BLaER1 treated with 17β-estradiol and CSF1 and Interleukin-3, amounts not matched to agents 10 nM and 100 nM (cell line): ENCODE data around the gene MYBPC3.
"Not testable (repeated sequence)": the region's sequence is repeated elsewhere in the genome, so short reads cannot be mapped to it uniquely, and the experiment has no call there.

ENCODE experiments used
- H3K27ac ChIP-seq, 11 experiments: shearing (Covaris generic); formaldehyde crosslinking; 2 replicates each; pipeline ENCODE4 v1.8.1; 2022
- H3K27me3 ChIP-seq, 11 experiments: shearing (Covaris generic); formaldehyde crosslinking; 2 replicates each; pipeline ENCODE4 v1.8.1; 2022
- H3K36me3 ChIP-seq, 11 experiments: shearing (Covaris generic); formaldehyde crosslinking; 2 replicates each; pipeline ENCODE4 v1.8.1; 2022
- H3K4me1 ChIP-seq, 10 experiments: shearing (Covaris generic); formaldehyde crosslinking; 2 replicates each; pipeline ENCODE4 v1.8.1; 2022
- H3K4me2 ChIP-seq, 11 experiments: shearing (Covaris generic); formaldehyde crosslinking; 2 replicates each; pipeline ENCODE4 v1.8.1; 2022
- H3K4me3 ChIP-seq, 10 experiments: shearing (Covaris generic); formaldehyde crosslinking; 2 replicates each; pipeline ENCODE4 v1.8.1; 2022
- H3K9ac ChIP-seq, 11 experiments: shearing (Covaris generic); formaldehyde crosslinking; 2 replicates each; pipeline ENCODE4 v1.8.1; 2022
- H3K9me3 ChIP-seq, 11 experiments: shearing (Covaris generic); formaldehyde crosslinking; replicated peaks in 1 of 11; 2 replicates each; pipeline ENCODE4 v1.8.1; 2022
- H4K20me1 ChIP-seq, 11 experiments: shearing (Covaris generic); formaldehyde crosslinking; 2 replicates each; pipeline ENCODE4 v1.8.1; 2022
- Cebpa-rat ChIP-seq, 11 experiments: shearing (Covaris generic); IDR thresholded peaks; 2 replicates each; pipeline ENCODE4 v1.8.1; 2022

Gene MYBPC3

DNA sequence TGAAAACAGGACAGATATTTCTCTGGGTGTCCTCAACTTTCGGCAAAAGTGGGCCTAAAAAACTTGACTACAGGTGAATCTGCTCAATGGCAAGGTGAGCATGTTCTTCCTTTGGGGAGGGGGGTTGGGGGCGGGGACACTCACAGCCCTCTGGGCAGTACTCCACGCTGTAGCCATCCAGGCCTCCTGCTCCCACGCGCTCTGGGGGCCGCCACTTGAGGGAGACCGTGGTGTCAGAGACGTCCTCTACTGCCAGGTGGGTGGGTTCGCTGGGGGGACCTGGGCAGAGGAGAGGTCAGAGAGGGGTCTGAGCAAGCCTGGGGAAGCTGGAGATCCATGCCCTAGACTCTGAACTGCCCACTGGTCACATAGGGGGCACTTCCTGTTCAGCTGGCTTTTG, 16.8 kb downstream of the MYBPC3 start:
- H3K27me3 ChIP-seq = no peaks in the 10 kb centered on the region
- no peak overlapping the region for H3K9ac ChIP-seq
- H4K20me1 ChIP-seq = peaks cover 0 to 14% (median 0%) of the 10 kb centered on the region in 11 experiments; a peak in 2 of 22 replicates
- peaks cover 4 to 31% (median 14%) of the 10 kb centered on the region in 11 experiments; a peak in 19 of 22 replicates for H3K36me3 ChIP-seq
- H3K27ac ChIP-seq = no peak overlapping the region
- H3K4me2 ChIP-seq = no peak overlapping the region
- no peaks in the 10 kb centered on the region for H3K9me3 ChIP-seq
- TF ChIP-seq Cebpa-rat (IDR thresholded peaks at IDR 0.05) = no peak
- H3K4me1 ChIP-seq = peaks cover 0 to 19% (median 3%) of the 10 kb centered on the region in 10 experiments; a peak in 8 of 20 replicates
- no peak overlapping the region for H3K4me3 ChIP-seq

GRCh38 chr11:47334699-47335411, 17.6 kb downstream of the MYBPC3 start:
- peaks cover 6 to 26% (median 11%) of the 10 kb centered on the region in 10 experiments for H3K4me1 ChIP-seq
- H3K9me3 ChIP-seq, H3K4me3 ChIP-seq, H3K9ac ChIP-seq, H3K4me2 ChIP-seq, H3K27ac ChIP-seq, H3K27me3 ChIP-seq: not testable (repeated sequence)
- H3K36me3 ChIP-seq = peaks cover 13 to 40% (median 23%) of the 10 kb centered on the region in 11 experiments; a peak in 21 of 22 replicates
- H4K20me1 ChIP-seq = peaks cover 0 to 21% (median 0%) of the 10 kb centered on the region in 11 experiments; a peak in 6 of 22 replicates

DNA sequence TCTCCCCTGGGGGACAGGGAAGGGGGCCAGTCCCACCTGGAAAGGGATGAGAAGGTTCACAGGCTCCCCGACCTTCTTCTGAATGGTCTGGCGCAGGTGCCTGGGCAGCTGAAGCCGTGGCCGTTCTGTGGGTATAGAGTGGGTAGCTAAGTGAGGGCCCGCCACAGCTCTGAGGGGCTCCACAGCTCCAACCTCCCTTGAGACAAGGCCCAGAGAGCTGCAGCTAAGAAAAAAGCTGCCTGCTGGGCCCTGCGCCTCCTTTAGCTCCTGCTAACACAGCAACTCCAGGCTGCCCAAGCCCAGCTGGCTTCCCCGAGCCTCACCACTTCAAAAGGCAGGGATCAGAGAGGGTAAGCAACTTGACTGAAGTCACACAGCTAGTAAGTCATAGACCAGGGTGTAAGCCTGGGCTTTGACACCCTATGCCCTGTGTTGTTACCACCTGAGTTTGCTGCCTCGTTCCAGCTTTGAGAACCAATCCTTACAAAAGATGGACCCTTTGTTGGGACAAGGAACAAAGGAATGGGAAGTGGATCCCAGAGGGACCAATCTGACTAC, 18.5 kb downstream of the MYBPC3 start:
- no peaks in the 10 kb centered on the region for H3K9me3 ChIP-seq
- no peak overlapping the region for H3K4me3 ChIP-seq
- H3K27me3 ChIP-seq = no peaks in the 10 kb centered on the region
- H4K20me1 ChIP-seq = peaks cover 0 to 30% (median 5%) of the 10 kb centered on the region in 11 experiments; a peak in 6 of 22 replicates
- peaks cover 15 to 27% (median 17%) of the 10 kb centered on the region in 10 experiments for H3K4me1 ChIP-seq
- no peak for TF ChIP-seq Cebpa-rat (IDR thresholded peaks at IDR 0.05)
- peaks cover 22 to 42% (median 32%) of the 10 kb centered on the region in 11 experiments for H3K36me3 ChIP-seq
- H3K4me2 ChIP-seq = no peak overlapping the region
- no peak overlapping the region for H3K27ac ChIP-seq
- 0 out of 22 replicates have a peak overlapping the region, but pooled peaks of 1 of the 11 experiments have one; percentile 29 for H3K9ac ChIP-seq

GRCh38 chr11:47333526-47333845, 19.0 kb downstream of the MYBPC3 start:
- TF ChIP-seq Cebpa-rat (IDR thresholded peaks at IDR 0.05) = no peak

DNA sequence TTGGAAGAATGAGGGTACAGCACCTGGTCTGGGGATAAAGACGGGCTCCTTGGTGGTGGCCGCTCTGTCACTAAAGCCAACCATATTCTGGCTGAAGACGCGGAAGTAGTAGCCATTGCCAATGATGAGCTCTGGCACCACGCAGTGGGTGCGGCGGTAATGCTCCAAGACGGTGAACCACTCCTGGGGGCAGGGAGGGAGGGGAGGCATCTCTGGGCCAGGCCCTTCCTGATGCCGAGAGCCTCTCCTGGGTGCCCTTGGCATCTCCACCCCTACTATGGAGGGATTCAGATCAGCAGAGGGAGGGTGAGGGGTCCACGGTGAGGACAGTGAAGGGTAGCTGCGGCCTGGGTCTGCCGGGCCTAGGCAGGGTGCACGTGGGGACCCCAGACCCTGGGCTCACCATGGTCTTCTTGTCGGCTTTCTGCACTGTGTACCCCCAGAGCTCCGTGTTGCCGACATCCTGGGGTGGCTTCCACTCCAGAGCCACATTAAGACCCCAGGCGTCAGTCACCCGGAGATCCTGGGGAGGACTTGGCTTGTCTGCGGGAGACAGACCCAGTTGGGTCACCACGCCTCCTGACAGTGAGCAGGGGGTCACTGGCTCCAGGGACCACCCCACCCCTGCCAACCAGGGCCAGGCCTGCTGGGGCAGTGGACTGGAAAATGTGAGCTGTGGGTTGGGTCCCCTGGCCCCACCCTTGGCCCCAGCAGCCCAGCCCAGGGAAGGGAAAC, 19.5 kb downstream of the MYBPC3 start:
- peaks cover 23 to 39% (median 34%) of the 10 kb centered on the region in 11 experiments for H3K36me3 ChIP-seq
- H3K9ac ChIP-seq = 0 out of 22 replicates have a peak overlapping the region, but pooled peaks of 1 of the 11 experiments have one; percentile 9
- H3K4me3 ChIP-seq = no peak overlapping the region
- H4K20me1 ChIP-seq = peaks cover 0 to 37% (median 7%) of the 10 kb centered on the region in 11 experiments; a peak in 6 of 22 replicates
- no peaks in the 10 kb centered on the region for H3K27me3 ChIP-seq
- H3K4me1 ChIP-seq = peaks cover 25 to 36% (median 27%) of the 10 kb centered on the region in 10 experiments
- no peak overlapping the region for H3K4me2 ChIP-seq
- H3K27ac ChIP-seq = no peak overlapping the region
- H3K9me3 ChIP-seq = no peaks in the 10 kb centered on the region
- TF ChIP-seq Cebpa-rat (IDR thresholded peaks at IDR 0.05) = no peak

More at GRCh38 chr11:47333526-47333845, 19.0 kb downstream of the MYBPC3 start:
- Histone ChIP-seq H3K9me3 (no peaks in the 10 kb centered on the region), H3K27me3 (no peaks in the 10 kb centered on the region), H3K36me3 (peaks cover 23 to 43% (median 34%) of the 10 kb centered on the region in 11 experiments), H3K4me3 (no peak overlapping the region), H3K9ac (0 out of 22 replicates have a peak overlapping the region, but pooled peaks of 1 of the 11 experiments have one; percentile 29), H4K20me1 (peaks cover 0 to 35% (median 6%) of the 10 kb centered on the region in 11 experiments; a peak in 6 of 22 replicates), H3K4me2 (no peak overlapping the region), H3K4me1 (peaks cover 19 to 31% (median 22%) of the 10 kb centered on the region in 10 experiments), H3K27ac (no peak overlapping the region)

DNA sequence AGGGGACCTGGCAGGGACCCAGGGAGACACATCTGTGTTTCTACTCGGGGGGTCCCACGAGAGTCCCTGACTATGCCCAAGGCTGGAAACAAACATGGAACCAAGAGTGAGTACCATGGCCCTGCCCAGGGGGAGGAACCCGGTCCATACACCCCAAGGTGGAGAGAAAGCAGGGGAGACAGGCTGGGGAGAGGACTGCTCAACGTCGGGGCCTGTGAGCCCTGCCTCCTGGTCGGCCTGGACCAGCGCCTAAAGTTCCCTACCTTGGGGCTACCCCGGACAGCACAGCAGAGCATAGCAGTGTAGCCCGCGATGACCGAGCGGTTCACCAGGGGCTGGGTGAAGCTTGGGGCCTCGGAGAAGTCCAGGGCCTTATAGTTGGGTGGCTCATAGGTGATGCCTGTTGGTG, 20.2 kb downstream of the MYBPC3 start:
- H3K4me2 ChIP-seq = no peak overlapping the region
- H3K9ac ChIP-seq = no peak overlapping the region
- peaks cover 27 to 39% (median 35%) of the 10 kb centered on the region in 11 experiments for H3K36me3 ChIP-seq
- peaks cover 31 to 43% (median 33%) of the 10 kb centered on the region in 10 experiments for H3K4me1 ChIP-seq
- no peaks in the 10 kb centered on the region for H3K9me3 ChIP-seq
- H3K27ac ChIP-seq = peak overlapping the region in 2 of 11 experiments; percentile 15 to 30; a peak in 3 of 22 replicates
- TF ChIP-seq Cebpa-rat (IDR thresholded peaks at IDR 0.05) = no peak
- peaks cover 0 to 42% (median 13%) of the 10 kb centered on the region in 11 experiments; a peak in 7 of 22 replicates for H4K20me1 ChIP-seq
- H3K4me3 ChIP-seq = no peak overlapping the region
- H3K27me3 ChIP-seq = no peaks in the 10 kb centered on the region

- H3K9ac ChIP-seq = no peak overlapping the region
- peak overlapping the region in 2 of 11 experiments; percentile 15 to 30; a peak in 3 of 22 replicates for H3K27ac ChIP-seq
- no peaks in the 10 kb centered on the region for H3K9me3 ChIP-seq
- H3K27me3 ChIP-seq = no peaks in the 10 kb centered on the region
- peaks cover 35 to 44% (median 40%) of the 10 kb centered on the region in 10 experiments for H3K4me1 ChIP-seq
- no peak for TF ChIP-seq Cebpa-rat (IDR thresholded peaks at IDR 0.05)
- H3K4me3 ChIP-seq = no peak overlapping the region
- peaks cover 27 to 39% (median 35%) of the 10 kb centered on the region in 11 experiments for H3K36me3 ChIP-seq
- H4K20me1 ChIP-seq = peaks cover 0 to 48% (median 17%) of the 10 kb centered on the region in 11 experiments; a peak in 7 of 22 replicates
- no peak overlapping the region for H3K4me2 ChIP-seq
Measured at GRCh38 chr11:47331454-47332302, 20.8 kb downstream of the MYBPC3 start.
